Psoas muscle (tissue), 8 donors: ENCODE results near the gene RING1. TPM values are rescaled to one million over a fixed set of nuclear protein-coding genes. Genes with fewer than 3 reads are reported as not detected.

Source experiments
- ATAC-seq, 4 donors: fragments of 200-7000 bp; cut with Tn5 transposase; one replicate each; pipeline ENCODE4 v1.9.1; 2020; ENCODE audit warnings: moderate library complexity in 3 of 4, mild to moderate bottlenecking in 2 of 4
- DNase-seq, 2 donors: peaks; one replicate each; pipeline ENCODE4 v3.0.0-alpha.2; 2020
- H3K27ac ChIP-seq: fragments of 200-600 bp; one replicate; pipeline ENCODE4 v1.8.0; 2022
- H3K27me3 ChIP-seq, 3 donors: fragments of 200-600 bp in 1 of 3; one replicate each; pipeline versions ENCODE4 v1.6.1 to v1.8.0; 2013 to 2022; ENCODE audit warnings: low read length in 2 of 3, mild to moderate bottlenecking in 2 of 3, moderate library complexity in 1 of 3; ENCODE audit not compliant: insufficient read depth in 3 of 3
- H3K36me3 ChIP-seq, 2 donors: fragments of 200-600 bp in 1 of 2; one replicate each; pipeline versions ENCODE4 v1.6.1 to v1.8.0; 2013 to 2022; ENCODE audit warnings: low read depth in 1 of 2, mild to moderate bottlenecking in 1 of 2, moderate library complexity in 1 of 2; ENCODE audit not compliant: insufficient read depth in 1 of 2
- H3K4me1 ChIP-seq: fragments of 200-600 bp; one replicate; pipeline ENCODE4 v1.8.0; 2022
- H3K4me3 ChIP-seq: fragments of 200-600 bp; one replicate; pipeline ENCODE4 v1.8.0; 2022; ENCODE audit warnings: mild to moderate bottlenecking
- H3K9me3 ChIP-seq: fragments of 200-600 bp; one replicate; pipeline ENCODE4 v1.8.0; 2022
- CTCF ChIP-seq: fragments of 200-600 bp; IDR thresholded peaks from one replicate; pipeline ENCODE4 v1.8.0; 2022; ENCODE audit warnings: antibody characterized with exemption
- WGBS, 3 donors: extraction: QIAGEN DNeasy Blood & Tissue Kit; methylation state at CpG; one replicate each; pipeline versions ENCODE4 v1.1.6 to v1.1.7; 2013; 5-methylcytosine and 5-hydroxymethylcytosine counted together
- intact Hi-C, 2 donors: fragments of 100-400 bp; cut with DNase I; formaldehyde crosslinking; loops; one replicate each; pipeline versions ENCODE4 v1.11.0 to v1.14.2; 2022
- polyA plus RNA-seq, 3 donors: library from polyadenylated mRNA; stranded (reverse); fragments of 200-250 nt; gene quantifications; one replicate each; pipeline ENCODE4 v1.2.3, GENCODE V29; 2013
- total RNA-seq, 4 donors: library from RNA; stranded (reverse); fragmentation: NEBNext Ultra II Directional in 2 of 4; extraction: Animal tissue kit (Norgen Biotek cat#: 25700) in 2 of 4; gene quantifications; one replicate each; pipeline versions ENCODE4 v1.2.1 to v1.2.4, GENCODE V29; 2021 to 2023
- donor health status: healthy with polysubstance abuse.
- donor health status: DM: no; HTN: no; CAD: no; lungs with moderate emphysema.
- donor health status: Bipolar disorder and iron deficiency.
- donor health status: healthy.
- donor health status: DM: yes; HTN: yes; CAD: no.
- donor health status: DM: no; HTN: no; CAD: no.
- donor health status: DM: no; HTN: no; CAD: no.
- donor health status: DM: yes; HTN: yes; CAD: no.

Gene RING1
- total and polyA plus RNA-seq, 7 donors: 27.9 to 39.4 (median 30.2) TPM

GRCh38 chr6:33250731-33251130, 42.4 kb downstream of the RING1 start:
- no peak for TF ChIP-seq CTCF
- DNase-seq: no peak
- Histone ChIP-seq H3K27ac (no peak overlapping the region), H3K9me3 (no peaks in the 10 kb centered on the region), H3K4me1 (peaks cover 13% of the 10 kb centered on the region), H3K4me3 (no peak overlapping the region), H3K36me3 (peaks cover 8 to 41% of the 10 kb centered on the region in 2 donors), H3K27me3 (no peaks in the 10 kb centered on the region)
- ATAC-seq: no peak
- WGBS, 3 donors: 92 to 100% (median 92%) methylated on average over 13 of the region's 13 CpGs
- intact Hi-C loops: no loop called here

- intact Hi-C loops: no loop called here
Measured at GRCh38 chr6:33251395-33252012, 43.2 kb downstream of the RING1 start.

GRCh38 chr6:33252759-33253158, 44.5 kb downstream of the RING1 start:
- peaks cover 13% of the 10 kb centered on the region for H3K4me1 ChIP-seq
- no peaks in the 10 kb centered on the region for H3K9me3 ChIP-seq
- TF ChIP-seq CTCF: no peak
- no peak for ATAC-seq
- DNase-seq: no peak
- intact Hi-C loops: no loop called here
- H3K27ac ChIP-seq: no peak overlapping the region
- H3K36me3 ChIP-seq: peaks cover 8 to 60% of the 10 kb centered on the region in 2 donors
- H3K27me3 ChIP-seq: no peaks in the 10 kb centered on the region
- no peak overlapping the region for H3K4me3 ChIP-seq

More at GRCh38 chr6:33251395-33252012, 43.2 kb downstream of the RING1 start:
- Histone ChIP-seq H3K4me1 (peaks cover 13% of the 10 kb centered on the region), H3K4me3 (no peak overlapping the region), H3K36me3 (peaks cover 8 to 47% of the 10 kb centered on the region in 2 donors), H3K27me3 (no peaks in the 10 kb centered on the region), H3K9me3 (no peaks in the 10 kb centered on the region), H3K27ac (no peak overlapping the region)
- DNase-seq: no peak
- no peak for TF ChIP-seq CTCF
- ATAC-seq: no peak
- WGBS, 3 donors: 76 to 87% (median 85%) methylated on average over 6 of the region's 6 CpGs

- H3K36me3 ChIP-seq: peaks cover 8 to 75% of the 10 kb centered on the region in 2 donors
- no peaks in the 10 kb centered on the region for H3K9me3 ChIP-seq
- peaks cover 5% of the 10 kb centered on the region for H3K4me1 ChIP-seq
- H3K27ac ChIP-seq: no peak overlapping the region
- TF ChIP-seq CTCF: no peak
- no peak overlapping the region for H3K4me3 ChIP-seq
- DNase-seq (no peak), ATAC-seq (no peak)
- WGBS, 3 donors: 90 to 98% (median 93%) methylated on average over 4 of the region's 4 CpGs
- H3K27me3 ChIP-seq: no peaks in the 10 kb centered on the region
- intact Hi-C loops: no loop called here
Measured at GRCh38 chr6:33254591-33254990, 46.3 kb downstream of the RING1 start.

GRCh38 chr6:33259032-33259431, 50.7 kb downstream of the RING1 start:
- Histone ChIP-seq H3K27me3 (no peaks in the 10 kb centered on the region), H3K27ac (no peak overlapping the region), H3K4me3 (no peak overlapping the region), H3K36me3 (peaks cover 6 to 92% of the 10 kb centered on the region in 2 donors), H3K9me3 (no peaks in the 10 kb centered on the region), H3K4me1 (no peaks in the 10 kb centered on the region)
- DNase-seq (no peak), ATAC-seq (no peak)
- intact Hi-C loops: no loop called here
- TF ChIP-seq CTCF: no peak
- WGBS, 3 donors: 93 to 97% (median 94%) methylated on average over 5 of the region's 5 CpGs
